ENCODE data around the gene USP11. TPM values are rescaled to one million over a fixed set of nuclear protein-coding genes. Genes with fewer than 3 reads are reported as not detected.

USP11 gene
- total RNA-seq, 1 experiment from 2014 or later: 153 TPM

DNA sequence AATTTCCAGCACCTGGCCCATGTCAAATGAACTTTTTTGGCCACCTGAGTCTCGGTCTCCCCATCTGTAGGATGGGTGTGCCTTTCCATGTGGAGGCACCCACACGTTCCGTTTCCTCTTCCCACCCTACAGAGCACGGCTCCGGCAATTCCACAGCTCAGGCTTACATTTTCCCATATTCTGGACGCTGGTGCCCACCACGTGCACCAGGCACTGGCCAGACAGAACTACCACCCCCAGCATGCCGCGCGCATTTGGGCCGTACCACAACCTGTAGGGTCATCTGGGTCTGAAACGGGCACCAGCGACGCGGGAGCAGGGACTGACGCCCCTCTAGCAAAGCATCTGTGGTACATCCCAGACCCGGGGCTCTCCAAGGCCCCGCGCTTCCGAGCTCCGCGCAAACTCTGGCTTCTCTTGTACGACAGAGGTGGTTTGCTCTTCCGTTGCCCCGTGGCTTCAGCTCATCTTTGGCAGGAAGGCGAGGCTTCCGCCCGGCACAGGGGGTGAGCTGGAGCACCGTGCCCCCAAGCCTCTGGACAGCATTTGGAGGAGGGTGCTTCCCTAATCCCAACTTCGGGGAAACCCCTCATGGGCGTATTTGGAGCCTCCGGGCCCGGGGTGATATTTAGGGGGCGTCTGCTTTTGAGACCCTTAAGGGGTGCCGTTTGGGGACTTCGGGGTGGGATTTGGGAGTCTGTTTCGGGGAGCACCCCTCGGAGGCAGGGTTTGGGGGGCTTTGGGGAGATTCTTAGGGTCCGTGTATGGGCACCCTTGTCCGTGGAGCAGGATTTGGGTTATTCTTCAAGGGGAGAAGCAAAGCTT, 42.2 kb upstream of the USP11 start:
- H3K23me2 ChIP-seq (ENCODE audit: insufficient read length, low read depth, low read length, poor library complexity, severe bottlenecking): peaks cover 15% of the 10 kb centered on the region
- H3T11ph ChIP-seq (ENCODE audit: low read length): no peak overlapping the region
- H4K91ac ChIP-seq (ENCODE audit: insufficient read length, low read depth, low read length): no peak overlapping the region
- H3K56ac ChIP-seq (ENCODE audit: insufficient read length, low read depth, low read length): no peak overlapping the region
- H3K27ac Mint-ChIP-seq: peak overlapping the region; percentile 57 to 83 (median 77); a peak in 5 of 7 replicates
- no peak overlapping the region for H4K5ac ChIP-seq (ENCODE audit: insufficient read length, low read depth, low read length)
- peaks cover 4% of the 10 kb centered on the region; the same call in 1 of the 2 replicates for H3K4me1 ChIP-seq (ENCODE audit: insufficient read depth, low read length)
- H3K9me3 Mint-ChIP-seq: peaks cover 17 to 43% of the 10 kb centered on the region in 2 experiments
- no peak overlapping the region for H2BK5ac ChIP-seq (ENCODE audit: insufficient read length, low read length)
- H3K23ac ChIP-seq (ENCODE audit: insufficient read length, low read depth, low read length): no peak overlapping the region
- no peak overlapping the region for H3K4ac ChIP-seq (ENCODE audit: low read depth, low read length)
- no peak overlapping the region for H2BK120ac ChIP-seq (ENCODE audit: low read depth, low read length, poor library complexity, severe bottlenecking)
- H3K9me3 ChIP-seq (ENCODE audit: control insufficient read depth, low read depth, low read length): no peaks in the 10 kb centered on the region
- H4K20me1 ChIP-seq (ENCODE audit: control insufficient read depth, insufficient read depth, insufficient read length): no peaks in the 10 kb centered on the region
- peaks cover 21 to 28% (median 25%) of the 10 kb centered on the region in 3 experiments for H3K36me3 Mint-ChIP-seq (ENCODE audit: insufficient read depth in 1 of 3, low read depth in 3 of 3)
- no peak overlapping the region for H2BK15ac ChIP-seq (ENCODE audit: low read depth, low read length)
- H2BK20ac ChIP-seq (ENCODE audit: low read depth, low read length, poor library complexity, severe bottlenecking): no peak overlapping the region
- no peak overlapping the region for H3K27ac ChIP-seq (ENCODE audit: insufficient read length, low read depth, low read length)
- H3K27me3 ChIP-seq (ENCODE audit: insufficient read depth, low read length): no peaks in the 10 kb centered on the region
- peaks cover 16 to 25% of the 10 kb centered on the region in 2 experiments for H3K4me1 Mint-ChIP-seq
- H3K18ac ChIP-seq (ENCODE audit: insufficient read length, low read depth, low read length): no peak overlapping the region
- peak overlapping the region; percentile 73 for H3K9ac ChIP-seq (ENCODE audit: extremely low read depth, insufficient read length, low read length)
- DNase-seq: peak; percentile 95
- H4K8ac ChIP-seq (replicated peaks; ENCODE audit: insufficient read length, low read depth, low read length): no peak overlapping the region
- peaks cover 15% of the 10 kb centered on the region; the same call in 1 of the 2 replicates for H3K79me2 ChIP-seq (ENCODE audit: insufficient read depth, low read length)
- TF ChIP-seq, protein P1, sequence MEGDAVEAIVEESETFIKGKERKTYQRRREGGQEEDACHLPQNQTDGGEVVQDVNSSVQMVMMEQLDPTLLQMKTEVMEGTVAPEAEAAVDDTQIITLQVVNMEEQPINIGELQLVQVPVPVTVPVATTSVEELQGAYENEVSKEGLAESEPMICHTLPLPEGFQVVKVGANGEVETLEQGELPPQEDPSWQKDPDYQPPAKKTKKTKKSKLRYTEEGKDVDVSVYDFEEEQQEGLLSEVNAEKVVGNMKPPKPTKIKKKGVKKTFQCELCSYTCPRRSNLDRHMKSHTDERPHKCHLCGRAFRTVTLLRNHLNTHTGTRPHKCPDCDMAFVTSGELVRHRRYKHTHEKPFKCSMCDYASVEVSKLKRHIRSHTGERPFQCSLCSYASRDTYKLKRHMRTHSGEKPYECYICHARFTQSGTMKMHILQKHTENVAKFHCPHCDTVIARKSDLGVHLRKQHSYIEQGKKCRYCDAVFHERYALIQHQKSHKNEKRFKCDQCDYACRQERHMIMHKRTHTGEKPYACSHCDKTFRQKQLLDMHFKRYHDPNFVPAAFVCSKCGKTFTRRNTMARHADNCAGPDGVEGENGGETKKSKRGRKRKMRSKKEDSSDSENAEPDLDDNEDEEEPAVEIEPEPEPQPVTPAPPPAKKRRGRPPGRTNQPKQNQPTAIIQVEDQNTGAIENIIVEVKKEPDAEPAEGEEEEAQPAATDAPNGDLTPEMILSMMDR (conservative IDR thresholded peaks at IDR 0.05): no peak
- H2AFZ ChIP-seq (ENCODE audit: low read length): no peak overlapping the region
- peak overlapping the region; percentile 82 to 95 for H3K4me3 Mint-ChIP-seq
- WGBS (ENCODE audit: extremely low coverage, insufficient read length, low lambda C conversion rate): no CpG with 5 or more reads among the region's 40 CpGs
- H3K27me3 Mint-ChIP-seq (ENCODE audit: low read depth): peaks cover 1% of the 10 kb centered on the region
- no peak overlapping the region for H2BK12ac ChIP-seq (ENCODE audit: insufficient read length, low read depth, low read length)
- no peak overlapping the region for H3K14ac ChIP-seq (ENCODE audit: insufficient read depth, low read length)
- peaks cover 1% of the 10 kb centered on the region for H3K79me1 ChIP-seq (ENCODE audit: insufficient read depth, low read depth, low read length, poor library complexity, severe bottlenecking)
- H3K4me2 ChIP-seq (ENCODE audit: insufficient read depth, insufficient read length, low read length): peak overlapping the region; percentile 75
- no peak overlapping the region for H2AK5ac ChIP-seq (ENCODE audit: insufficient read length, low read length)
